GM19328 (cell line): ENCODE data around the gene ZNF787.
"Not testable (repeated sequence)": the region's sequence is repeated elsewhere in the genome, so short reads cannot be mapped to it uniquely, and the experiment has no call there.

Experiments used
- ATAC-seq: cut with Tn5 transposase; IDR thresholded peaks from one replicate; pipeline ENCODE4 v1.9.1; 2021; ENCODE audit warnings: mild to moderate bottlenecking, moderate library complexity; ENCODE audit not compliant: unreplicated experiment

Gene ZNF787

DNA sequence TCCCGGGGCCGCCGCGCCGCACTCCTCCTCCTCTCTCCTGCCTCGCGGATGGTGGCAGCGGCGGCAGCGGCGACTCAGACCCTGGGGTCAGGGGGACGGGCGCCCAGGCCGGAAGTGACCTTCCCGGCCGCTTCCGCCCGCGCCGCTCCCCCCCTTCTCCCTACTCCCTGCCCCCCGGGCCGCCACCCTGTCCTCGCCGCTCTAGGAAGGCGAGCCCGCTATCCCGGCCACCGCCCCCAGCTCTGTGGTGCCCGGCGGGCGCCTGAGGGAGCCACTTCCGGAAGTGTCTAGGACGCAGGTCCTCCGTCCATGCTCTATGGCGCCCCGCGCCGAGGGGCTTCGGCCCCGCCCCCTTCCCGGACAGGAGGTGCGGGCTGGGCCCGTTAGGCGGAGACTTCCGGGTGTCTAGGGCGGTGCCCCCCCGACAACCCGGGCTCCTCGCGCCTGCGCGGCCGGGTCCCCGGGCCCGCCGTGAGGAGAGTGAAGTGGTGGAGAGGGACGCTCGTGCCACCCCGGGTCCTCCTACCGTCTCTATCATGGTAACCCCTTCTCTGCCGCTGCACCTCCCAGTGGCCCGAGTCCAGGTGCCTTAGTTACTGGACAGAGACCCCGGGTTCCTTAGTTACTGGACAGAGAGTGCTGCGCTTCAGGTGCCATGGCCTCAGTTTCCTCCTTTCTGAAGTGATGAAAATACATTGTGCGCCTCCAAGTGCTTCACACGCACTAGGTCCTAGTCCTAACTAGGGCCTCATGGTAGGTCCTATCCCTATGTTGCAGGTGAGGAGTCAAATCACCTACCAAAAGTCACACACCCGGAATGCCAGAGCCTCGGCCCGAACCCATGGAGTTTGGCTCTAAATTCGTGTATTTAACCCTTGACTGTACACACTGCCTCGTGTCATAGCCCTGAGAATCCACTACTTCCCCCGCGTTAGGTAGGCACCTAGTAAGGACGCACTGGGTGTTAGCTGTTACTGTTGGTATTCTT lies at the start of gene ZNF787:
Gene ZNF787, minus strand, starts transcription at position 116 of the 988 bp plus-strand sequence. CDS start 18,078 bp downstream, outside the sequence.
- ATAC-seq: peak; percentile 78

DNA sequence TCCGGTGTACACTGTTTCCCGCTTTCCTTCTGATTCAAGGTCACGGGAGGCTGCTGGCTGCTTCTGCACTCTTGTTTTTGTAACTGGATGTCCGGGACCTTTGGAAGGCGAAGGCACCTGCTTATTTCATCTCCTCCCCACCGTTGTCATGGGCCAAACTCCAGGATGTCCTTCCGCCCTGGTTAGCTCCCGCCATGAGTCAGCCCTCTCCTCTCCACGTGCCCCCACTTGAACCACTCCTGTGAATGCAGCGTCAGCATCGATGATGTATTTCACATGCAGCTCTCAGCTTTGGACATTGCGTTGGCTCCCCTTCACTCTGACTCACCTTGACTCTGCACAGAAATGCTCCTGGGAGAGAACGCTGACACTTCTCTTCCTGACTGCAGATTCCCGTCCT lies 49.2 kb upstream of the ZNF787 start:
- no peak for ATAC-seq

DNA sequence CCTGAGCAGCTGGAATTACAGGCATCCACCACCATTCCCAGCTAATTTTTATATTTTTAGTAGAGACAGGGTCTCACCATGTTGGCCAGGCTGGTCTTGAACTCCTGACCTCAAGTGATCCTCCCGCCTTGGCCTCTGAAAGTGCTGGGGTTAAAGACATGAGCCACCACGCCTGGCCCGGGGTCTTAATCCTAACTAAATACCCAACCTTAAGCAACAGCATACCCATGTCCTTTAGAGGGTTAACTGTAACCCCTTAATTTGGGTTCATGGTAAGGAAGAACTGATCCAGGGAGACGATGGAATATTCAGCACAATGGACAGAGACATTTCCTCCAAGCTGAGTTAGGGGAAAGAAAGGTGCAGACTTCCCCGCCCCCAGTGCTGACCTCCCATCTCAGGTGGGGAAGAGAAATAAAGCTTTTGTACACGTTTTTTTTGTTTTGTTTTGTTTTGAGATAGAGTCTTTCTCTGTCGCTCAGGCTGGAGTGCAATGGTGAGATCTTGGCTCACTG lies 46.0 kb upstream of the ZNF787 start:
- no peak for ATAC-seq

DNA sequence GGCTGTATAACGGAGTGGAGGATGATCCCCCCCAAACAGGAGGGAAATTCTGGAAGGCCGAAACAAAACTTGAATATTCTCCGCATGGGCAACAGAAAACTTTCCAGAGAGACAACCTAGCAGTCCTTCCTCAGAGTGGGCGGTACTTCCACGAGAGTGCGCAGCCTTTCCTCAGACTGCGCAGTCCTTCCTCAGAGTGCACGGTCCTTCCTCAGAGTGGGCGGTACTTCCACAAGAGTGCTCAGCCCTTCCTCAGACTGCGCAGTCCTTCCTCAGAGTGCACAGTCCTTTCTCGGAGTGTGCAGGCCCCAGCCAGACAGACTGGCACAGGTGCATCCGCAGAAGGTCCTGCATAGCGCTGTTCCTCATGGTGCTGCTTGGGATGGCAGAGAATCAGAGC lies 42.0 kb upstream of the ZNF787 start:
- no peak for ATAC-seq

DNA sequence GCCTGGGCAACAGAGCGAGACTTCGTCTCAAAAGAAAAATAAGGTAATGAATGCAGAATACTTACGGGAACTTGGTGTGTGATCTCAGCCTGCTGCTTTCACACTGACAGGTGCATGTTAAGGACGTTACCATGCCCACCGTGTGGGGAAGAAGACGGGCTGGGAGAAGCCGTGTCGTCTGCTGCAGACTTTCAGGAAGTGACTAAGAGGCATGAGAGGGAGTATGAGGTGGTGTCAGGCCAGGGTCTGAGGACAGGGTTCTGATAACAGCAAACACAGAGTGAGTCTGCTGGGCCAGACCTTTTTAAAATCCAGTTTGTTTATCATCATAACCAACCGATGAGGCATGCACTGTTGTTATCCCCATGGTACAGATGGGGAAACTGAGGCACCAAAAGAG lies 41.2 kb upstream of the ZNF787 start:
- no peak for ATAC-seq

DNA sequence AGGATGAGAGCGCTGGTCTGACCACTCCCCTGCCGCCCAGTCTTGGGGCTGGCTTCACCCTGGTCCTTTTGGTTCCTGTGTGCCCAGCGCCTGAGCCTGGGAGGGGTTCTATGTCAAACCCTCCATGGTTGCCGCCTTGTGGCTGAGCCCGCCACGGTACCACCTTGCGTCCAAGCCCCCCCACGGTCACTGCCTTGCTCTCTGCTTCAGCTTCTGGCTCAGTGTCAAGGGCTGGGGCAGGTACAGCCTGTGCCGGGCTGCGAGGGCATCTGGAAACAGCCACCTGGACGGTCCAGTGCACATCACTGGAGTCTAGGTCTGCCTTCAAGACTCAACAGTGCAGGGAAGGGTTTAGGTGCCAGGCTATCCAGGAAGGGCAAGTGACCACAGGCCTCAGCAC lies 40.4 kb upstream of the ZNF787 start:
- no peak for ATAC-seq

DNA sequence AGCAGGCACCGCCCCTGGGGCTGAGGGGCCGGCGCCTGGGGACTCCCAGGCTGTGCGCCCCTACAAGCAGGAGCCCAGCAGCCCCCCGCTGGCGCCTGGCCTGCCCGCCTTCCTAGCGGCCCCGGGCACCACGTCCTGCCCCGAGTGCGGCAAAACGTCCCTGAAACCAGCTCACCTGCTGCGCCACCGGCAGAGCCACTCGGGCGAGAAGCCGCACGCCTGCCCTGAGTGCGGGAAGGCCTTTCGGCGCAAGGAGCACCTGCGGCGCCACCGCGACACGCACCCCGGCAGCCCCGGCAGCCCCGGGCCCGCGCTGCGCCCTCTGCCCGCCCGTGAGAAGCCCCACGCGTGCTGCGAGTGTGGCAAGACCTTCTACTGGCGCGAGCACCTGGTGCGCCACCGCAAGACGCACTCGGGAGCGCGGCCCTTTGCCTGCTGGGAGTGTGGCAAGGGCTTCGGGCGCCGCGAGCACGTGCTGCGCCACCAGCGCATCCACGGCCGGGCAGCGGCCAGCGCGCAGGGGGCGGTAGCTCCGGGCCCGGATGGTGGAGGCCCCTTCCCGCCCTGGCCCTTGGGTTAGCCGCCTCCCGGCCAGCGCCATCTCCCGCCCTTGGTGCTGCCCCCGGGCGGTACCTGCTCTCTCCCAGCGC lies 38.7 kb upstream of the ZNF787 start:
- ATAC-seq: no peak

DNA sequence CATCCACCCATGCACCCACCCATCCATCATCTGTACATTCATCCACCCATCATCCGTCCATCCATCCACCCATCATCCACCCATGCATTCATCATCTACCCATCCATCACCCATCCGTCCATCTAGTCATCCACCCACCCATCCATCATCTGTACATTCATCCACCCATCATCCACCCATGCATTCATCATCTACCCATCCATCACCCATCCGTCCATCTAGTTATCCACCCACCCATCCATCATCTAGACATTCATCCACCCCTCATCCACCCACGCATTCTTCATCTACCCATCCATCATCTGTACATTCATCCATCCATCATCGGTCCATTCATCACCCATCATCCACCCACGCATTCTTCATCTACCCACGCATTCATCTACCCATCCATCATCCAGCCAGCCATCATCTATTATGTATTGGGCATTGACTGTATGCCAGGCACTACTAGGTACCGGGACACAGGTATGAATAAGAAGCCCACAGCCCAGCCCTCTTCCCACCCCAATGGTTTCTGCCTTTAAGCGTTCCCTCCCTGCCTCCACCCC lies 38.0 kb upstream of the ZNF787 start:
- no peak for ATAC-seq

DNA sequence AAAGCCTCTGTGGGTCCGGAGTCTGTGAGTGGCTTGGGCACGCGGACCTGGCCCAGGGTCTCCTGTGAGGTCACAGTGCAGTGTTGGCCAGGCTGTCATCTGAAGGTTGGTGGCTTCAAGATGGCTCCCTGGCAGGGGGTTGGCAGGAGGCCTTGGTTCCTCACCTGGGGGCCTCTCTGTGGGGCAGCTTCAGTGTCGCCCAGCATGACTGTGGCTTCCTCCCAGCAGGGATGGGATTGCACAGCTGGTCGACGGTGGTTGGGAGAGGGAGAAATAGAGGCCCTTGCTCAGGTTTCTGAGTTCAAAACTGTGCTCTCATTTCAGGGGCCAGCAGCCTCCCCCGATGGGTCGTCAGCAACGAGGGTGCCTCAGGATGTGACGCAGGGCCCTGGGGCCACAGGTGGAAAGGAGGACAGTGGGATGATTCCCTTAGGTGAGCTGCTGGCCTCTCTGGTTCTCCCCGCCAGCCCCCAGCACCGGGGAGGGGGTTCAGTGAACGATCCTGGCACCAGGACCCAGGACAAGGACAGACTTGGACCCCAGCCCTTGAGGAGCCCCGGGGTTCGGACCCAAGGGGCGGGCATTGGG lies 37.2 kb upstream of the ZNF787 start:
- no peak for ATAC-seq

DNA sequence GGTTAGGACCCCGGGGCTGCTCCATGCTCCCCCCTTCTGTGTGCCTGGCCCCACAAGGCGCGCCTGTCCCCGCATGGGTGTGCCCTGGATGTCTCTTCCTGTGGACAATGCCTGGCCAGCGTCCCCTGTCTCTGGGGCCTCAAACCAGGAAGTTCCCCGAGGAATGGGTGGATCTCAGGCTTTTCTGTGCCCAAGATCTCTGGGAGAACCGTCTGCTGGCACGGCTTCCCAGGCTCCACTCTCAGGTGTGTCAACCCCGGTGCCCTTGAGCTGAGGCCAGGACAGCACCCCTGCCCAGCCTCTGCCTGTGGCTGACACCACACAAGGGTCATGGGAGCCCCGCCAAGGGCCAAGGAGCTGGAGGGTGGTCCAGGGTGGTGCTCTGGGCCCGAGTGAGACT lies 35.7 kb upstream of the ZNF787 start:
- no peak for ATAC-seq

DNA sequence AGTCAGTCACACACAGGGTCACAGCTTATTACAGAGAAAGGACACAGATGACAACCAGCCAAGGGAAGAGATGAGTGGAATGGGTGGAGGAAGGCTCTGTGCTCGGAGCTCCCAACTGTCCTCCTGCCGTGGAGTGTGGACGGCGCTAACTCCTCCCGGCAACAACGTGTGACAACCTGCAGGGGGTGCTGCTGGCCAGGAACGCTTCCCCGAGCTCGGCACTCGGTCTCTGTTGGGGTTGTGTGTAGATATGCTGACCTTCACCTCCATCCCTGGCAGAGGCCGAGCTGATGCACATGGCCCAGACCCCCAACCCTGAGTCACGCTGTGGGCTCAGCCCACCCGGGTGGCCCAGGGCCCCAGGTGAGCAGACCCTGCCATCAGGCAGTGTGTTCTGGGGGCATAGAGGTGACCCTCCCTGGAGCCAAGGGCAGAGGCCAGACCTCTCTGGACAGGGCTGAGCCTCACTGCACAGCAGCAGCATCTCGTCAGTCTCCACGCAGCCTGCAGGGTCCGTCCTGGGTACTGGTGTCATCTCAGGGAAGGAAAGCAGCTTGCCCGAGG lies 34.1 kb upstream of the ZNF787 start:
- no peak for ATAC-seq

DNA sequence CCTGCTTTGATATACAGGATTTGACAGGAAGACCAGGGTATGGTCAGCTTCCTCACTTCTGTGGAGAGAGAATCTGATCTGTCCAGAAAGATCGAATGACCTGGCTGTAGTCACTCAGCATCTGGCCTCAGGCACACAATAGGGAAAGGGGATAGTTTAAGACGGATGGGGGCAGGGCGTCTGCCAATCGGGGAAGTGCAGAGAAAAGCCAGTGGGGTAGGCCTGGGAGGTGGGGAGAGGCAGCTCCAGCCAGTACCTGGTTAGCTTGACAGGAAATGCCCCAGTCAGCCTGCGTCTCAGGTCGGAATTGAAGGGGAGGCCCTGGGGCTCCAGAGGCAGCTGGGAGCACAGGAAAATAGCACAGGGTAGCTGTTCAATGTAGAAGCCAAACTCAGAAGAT lies 32.4 kb upstream of the ZNF787 start:
- ATAC-seq: no peak

DNA sequence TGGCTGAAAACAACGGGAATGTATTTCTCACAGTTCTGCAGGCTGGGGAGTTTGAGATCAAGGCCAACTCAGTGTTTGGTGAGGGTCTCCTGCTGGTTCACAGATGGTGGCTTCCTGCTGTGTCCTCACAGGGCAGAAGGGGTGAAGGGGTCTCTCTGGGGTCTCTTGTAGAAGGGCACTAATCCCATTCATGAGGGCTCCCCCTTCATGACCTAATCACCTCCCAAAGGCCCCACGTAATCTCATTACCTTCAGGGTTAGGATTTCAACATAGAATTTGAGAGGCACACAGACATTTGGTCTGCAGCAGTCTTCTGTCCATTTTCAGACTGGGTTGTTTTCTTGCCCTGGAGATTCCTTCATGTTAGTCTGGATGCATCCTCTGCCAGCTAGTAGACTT lies 31.5 kb upstream of the ZNF787 start:
- no peak for ATAC-seq

DNA sequence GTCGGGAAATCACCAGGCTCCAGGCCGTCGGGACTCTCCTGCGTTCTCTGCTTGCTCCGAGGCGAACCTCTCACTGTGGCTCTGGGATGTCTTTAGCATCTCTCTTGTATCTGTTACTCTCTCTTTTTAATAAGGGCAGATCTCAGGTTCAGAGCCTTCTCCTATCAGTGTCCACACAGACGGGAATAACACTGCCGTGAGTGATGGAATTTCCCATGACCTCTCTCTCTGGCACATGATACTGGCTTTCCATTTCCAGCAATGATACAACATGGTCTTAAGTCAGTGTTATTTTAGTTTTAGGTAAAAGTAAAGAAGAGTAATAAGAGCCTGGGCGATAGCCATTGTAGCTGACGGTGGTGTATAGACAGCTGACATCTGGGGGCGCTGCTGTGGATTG lies 29.3 kb upstream of the ZNF787 start:
- ATAC-seq: no peak

DNA sequence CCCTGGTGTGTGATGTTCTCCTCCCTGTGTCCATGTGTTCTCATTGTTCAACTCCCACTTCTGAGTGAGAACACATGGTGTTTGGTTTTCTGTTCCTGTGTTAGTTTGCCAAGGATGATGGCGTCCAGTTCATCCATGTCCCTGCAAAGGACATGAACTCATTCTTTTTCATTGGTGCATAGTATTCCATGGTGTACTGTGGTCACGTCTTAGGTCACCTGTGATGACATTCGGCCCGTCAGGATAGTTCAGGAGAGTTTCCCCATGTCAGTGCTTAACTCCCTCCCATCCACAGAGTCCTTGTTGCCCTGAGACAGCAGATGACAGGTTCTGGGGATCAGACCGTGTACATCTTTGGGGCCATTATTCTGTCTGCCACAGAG lies 28.6 kb upstream of the ZNF787 start:
- ATAC-seq: no peak

DNA sequence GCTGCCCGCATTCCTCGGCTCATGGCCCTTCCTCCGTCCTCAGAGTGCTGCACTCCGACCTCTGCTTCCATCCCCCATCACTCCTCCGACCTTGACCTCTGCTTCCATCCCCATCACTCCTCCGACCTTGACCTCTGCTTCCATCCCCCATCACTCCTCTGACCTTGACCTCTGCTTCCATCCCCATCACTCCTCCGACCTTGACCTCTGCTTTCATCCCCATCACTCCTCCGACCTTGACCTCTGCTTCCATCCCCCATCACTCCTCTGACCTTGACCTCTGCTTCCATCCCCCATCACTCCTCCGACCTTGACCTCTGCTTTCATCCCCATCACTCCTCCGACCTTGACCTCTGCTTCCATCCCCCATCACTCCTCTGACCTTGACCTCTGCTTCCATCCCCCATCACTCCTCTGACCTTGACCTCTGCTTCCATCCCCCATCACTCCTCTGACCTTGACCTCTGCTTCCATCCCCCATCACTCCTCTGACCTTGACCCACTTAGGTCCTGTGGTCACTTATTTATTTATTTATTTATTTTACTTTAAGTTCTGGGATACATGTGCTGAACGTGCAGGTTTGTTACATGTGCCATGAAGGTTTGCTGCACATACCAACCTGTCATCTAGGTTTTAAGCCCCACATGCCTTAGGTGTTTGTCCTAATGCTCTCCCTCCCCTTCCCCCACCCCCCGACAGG lies 28.0 kb upstream of the ZNF787 start:
- not testable (repeated sequence) for ATAC-seq

DNA sequence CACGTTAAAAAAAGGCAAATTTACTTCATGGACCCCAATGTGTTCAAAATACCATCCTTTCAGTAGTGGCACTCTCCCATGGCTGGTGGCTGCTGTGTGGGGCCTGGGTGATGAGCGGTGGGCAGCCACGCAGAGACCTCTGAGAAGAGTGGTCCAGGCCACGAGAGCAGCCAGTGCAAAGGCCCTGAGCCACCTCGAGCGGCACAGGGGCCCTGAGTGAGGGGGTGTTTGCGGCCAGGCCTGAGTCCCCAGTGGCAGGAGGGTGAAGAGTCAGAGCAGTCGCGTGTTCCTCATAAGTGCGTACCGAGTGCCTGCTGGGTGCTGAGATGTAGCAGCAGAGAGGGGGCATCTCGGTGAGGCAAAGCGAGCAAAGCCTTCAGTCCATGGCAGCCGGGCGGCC lies 27.0 kb upstream of the ZNF787 start:
- ATAC-seq: no peak

DNA sequence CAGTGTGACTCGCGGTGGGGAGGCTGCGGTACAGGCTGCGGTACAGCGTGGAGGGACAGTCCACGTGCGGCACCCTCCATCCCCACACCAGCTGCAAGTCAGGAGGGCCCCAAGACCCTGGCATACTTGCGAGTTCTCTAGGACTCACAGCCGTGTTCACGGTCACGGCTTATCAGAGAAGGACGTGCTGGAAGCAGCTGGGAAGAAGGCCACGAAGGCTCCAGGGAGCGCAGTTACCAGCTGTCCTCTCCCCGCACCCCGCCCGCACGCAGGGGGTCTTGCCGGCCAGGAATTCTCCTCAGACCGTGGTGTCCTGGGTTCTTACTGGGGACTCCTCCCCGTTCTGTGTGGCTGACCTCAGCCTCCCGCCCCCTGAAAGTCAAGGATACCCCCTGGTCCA lies 26.2 kb upstream of the ZNF787 start:
- ATAC-seq: no peak

DNA sequence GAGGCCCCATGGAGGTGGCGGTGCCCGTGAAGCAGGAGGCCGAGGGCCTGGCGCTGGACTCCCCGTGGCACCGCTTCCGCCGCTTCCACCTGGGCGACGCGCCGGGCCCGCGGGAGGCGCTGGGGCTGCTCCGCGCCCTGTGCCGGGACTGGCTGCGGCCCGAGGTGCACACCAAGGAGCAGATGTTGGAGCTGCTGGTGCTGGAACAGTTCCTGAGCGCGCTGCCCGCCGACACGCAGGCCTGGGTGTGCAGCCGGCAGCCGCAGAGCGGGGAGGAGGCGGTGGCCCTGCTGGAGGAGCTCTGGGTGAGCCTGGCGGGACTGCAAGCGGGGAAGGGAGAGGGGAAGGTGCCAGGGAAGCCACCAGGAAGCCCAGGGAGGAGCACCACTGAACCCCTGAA lies 25.8 kb upstream of the ZNF787 start:
- ATAC-seq: no peak

DNA sequence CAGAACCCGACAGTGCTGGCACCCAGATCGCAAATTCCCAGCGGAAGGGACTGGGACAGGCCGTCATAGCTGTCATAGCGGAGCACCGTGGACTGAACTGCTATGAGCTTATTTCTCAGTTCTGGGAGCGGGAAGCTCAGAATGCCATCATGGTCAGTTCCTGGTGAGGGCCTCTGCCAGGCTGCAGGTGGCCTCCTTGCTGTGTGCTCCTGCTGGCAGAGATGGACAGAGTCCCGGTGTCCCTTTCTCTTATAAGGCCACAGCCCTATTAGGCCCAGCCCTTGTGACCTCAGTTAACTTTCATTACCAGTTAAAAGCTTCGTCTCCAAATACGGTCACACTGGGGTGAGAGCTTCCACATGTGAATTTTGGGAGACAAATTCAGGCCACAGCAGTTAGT lies 24.6 kb upstream of the ZNF787 start:
- no peak for ATAC-seq
